HL-60 (cell line): Measurements from ENCODE around the gene EIPR1.

ENCODE experiments used
- DNase-seq, 2 experiments: peaks; one replicate each; pipeline ENCODE4 v3.0.0-alpha.2; 2010 to 2020; ENCODE audit warnings: low read depth in 1 of 2, low spot score in 1 of 2
- H3K27ac ChIP-seq: fragments of 250-450 bp; sonication (Bioruptor Pico); replicated peaks from 2 replicates; pipeline ENCODE4 v1.5.1; 2020; ENCODE audit warnings: mild to moderate bottlenecking, moderate library complexity
- H3K27me3 ChIP-seq: fragments of 250-450 bp; sonication (Bioruptor Pico); 2 replicates; pipeline ENCODE4 v1.5.1; 2021; ENCODE audit warnings: mild to moderate bottlenecking, moderate library complexity; ENCODE audit not compliant: insufficient read depth, poor library complexity, severe bottlenecking
- H3K4me3 ChIP-seq: replicated peaks from 2 replicates; pipeline ENCODE4 v1.5.1; 2011; ENCODE audit warnings: mild to moderate bottlenecking, control low read depth, low read length; ENCODE audit not compliant: insufficient read depth
- CTCF ChIP-seq: IDR thresholded peaks from one replicate; pipeline ENCODE4 v1.5.1; 2011; ENCODE audit warnings: low read length, control low read depth, inconsistent platforms; ENCODE audit not compliant: insufficient read depth
- GABPA ChIP-seq: IDR thresholded peaks from 2 replicates; pipeline ENCODE4 v1.6.1; 2012; ENCODE audit warnings: low read depth
- POLR2AphosphoS5 ChIP-seq: IDR thresholded peaks from 2 replicates; pipeline ENCODE4 v1.6.1; 2012; ENCODE audit warnings: low read depth
- REST ChIP-seq: IDR thresholded peaks from 2 replicates; pipeline ENCODE4 v1.6.1; 2012; ENCODE audit warnings: low read depth; ENCODE audit not compliant: insufficient replicate concordance
- SPI1 ChIP-seq: IDR thresholded peaks from 2 replicates; pipeline ENCODE4 v1.6.1; 2012; ENCODE audit warnings: low read depth, mild to moderate bottlenecking, borderline replicate concordance

Gene EIPR1

GRCh38 chr2:3202926-3203325 lies 174.7 kb downstream of the EIPR1 start:
- no peak overlapping the region for H3K4me3 ChIP-seq
- no peaks in the 10 kb centered on the region for H3K27me3 ChIP-seq
- no peak for DNase-seq
- no peak for TF ChIP-seq CTCF
- TF ChIP-seq POLR2AphosphoS5: no peak
- TF ChIP-seq SPI1: no peak
- no peak for TF ChIP-seq GABPA
- TF ChIP-seq REST: no peak
- H3K27ac ChIP-seq: no peak overlapping the region

GRCh38 chr2:3201281-3201680 lies 176.3 kb downstream of the EIPR1 start:
- Histone ChIP-seq H3K27ac (no peak overlapping the region), H3K4me3 (no peak overlapping the region), H3K27me3 (no peaks in the 10 kb centered on the region)
- TF ChIP-seq SPI1 (no peak), CTCF (no peak), POLR2AphosphoS5 (no peak), REST (no peak), GABPA (no peak)
- DNase-seq: no peak

GRCh38 chr2:3200420-3200939 lies 177.1 kb downstream of the EIPR1 start:
- H3K4me3 ChIP-seq: no peak overlapping the region
- no peaks in the 10 kb centered on the region for H3K27me3 ChIP-seq
- no peak for DNase-seq
- no peak overlapping the region for H3K27ac ChIP-seq
- no peak for TF ChIP-seq CTCF
- TF ChIP-seq REST: no peak
- no peak for TF ChIP-seq SPI1
- TF ChIP-seq POLR2AphosphoS5: no peak
- TF ChIP-seq GABPA: no peak
